ENCODE results near the gene GULP1.

DNA sequence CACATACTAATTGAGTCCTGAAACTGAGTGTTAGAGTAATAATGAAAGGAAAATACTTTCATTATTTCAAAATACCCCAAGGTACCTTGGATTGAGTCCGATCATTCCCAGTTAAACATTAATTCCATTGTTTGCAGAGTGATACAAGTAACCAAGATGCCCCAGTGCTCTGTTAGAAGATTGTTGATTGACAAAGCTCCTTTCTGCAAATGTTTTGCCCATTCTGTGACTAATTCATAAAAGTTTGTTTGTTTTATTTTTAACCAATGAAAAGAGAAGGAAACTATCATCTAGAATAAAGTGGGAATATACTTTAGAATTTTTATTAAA is 124.0 kb downstream of the GULP1 start:
- TF ChIP-seq POLR2AphosphoS5 (IDR thresholded peaks at IDR 0.05; ENCODE audit: low read depth, low read length), result no peak
- TF ChIP-seq TAF1 (IDR thresholded peaks at IDR 0.05; ENCODE audit: borderline replicate concordance, insufficient read depth, low read length), result no peak
- no peak for TF ChIP-seq SIN3A (IDR thresholded peaks at IDR 0.05; ENCODE audit: borderline replicate concordance, insufficient read depth, low read length)
